Left hindlimb (tissue), 1 donor: ENCODE measurements around the gene MSH6.

Experiments used
- DNase-seq: peaks from one replicate; pipeline ENCODE4 v3.0.0-alpha.2; 2018

MSH6 gene

DNA sequence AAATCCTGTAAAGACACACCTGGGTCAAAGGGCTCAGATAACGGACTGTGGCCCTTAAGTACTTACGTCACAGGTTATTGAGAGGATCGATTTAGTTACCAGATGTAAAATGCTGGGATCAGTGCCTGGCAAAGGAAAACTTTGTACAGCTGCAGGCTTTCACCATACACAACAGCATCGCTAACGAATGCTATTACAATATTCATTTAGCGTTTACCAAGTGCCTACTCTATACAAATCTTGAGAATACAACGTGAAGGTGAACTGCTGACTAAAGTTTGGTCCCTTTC, 619 bp upstream of the MSH6 start:
- no peak for DNase-seq

- peak; percentile 90 for DNase-seq
Measured at GRCh38 chr2:47783486-47784351, 774 bp downstream of the MSH6 start.

GRCh38 chr2:47784352-47784851, 1.5 kb downstream of the MSH6 start:
- DNase-seq, result no peak

- no peak for DNase-seq
Measured at GRCh38 chr2:47785986-47786385, 3.0 kb downstream of the MSH6 start.

- no peak for DNase-seq
Measured at GRCh38 chr2:47796090-47796697, 13.2 kb downstream of the MSH6 start.

DNA sequence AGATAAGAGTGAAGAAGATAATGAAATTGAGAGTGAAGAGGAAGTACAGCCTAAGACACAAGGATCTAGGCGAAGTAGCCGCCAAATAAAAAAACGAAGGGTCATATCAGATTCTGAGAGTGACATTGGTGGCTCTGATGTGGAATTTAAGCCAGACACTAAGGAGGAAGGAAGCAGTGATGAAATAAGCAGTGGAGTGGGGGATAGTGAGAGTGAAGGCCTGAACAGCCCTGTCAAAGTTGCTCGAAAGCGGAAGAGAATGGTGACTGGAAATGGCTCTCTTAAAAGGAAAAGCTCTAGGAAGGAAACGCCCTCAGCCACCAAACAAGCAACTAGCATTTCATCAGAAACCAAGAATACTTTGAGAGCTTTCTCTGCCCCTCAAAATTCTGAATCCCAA, 15.7 kb downstream of the MSH6 start:
- DNase-seq, result no peak

DNA sequence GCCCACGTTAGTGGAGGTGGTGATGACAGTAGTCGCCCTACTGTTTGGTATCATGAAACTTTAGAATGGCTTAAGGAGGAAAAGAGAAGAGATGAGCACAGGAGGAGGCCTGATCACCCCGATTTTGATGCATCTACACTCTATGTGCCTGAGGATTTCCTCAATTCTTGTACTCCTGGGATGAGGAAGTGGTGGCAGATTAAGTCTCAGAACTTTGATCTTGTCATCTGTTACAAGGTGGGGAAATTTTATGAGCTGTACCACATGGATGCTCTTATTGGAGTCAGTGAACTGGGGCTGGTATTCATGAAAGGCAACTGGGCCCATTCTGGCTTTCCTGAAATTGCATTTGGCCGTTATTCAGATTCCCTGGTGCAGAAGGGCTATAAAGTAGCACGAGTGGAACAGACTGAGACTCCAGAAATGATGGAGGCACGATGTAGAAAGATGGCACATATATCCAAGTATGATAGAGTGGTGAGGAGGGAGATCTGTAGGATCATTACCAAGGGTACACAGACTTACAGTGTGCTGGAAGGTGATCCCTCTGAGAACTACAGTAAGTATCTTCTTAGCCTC, 16.2 kb downstream of the MSH6 start:
- DNase-seq, result no peak

DNA sequence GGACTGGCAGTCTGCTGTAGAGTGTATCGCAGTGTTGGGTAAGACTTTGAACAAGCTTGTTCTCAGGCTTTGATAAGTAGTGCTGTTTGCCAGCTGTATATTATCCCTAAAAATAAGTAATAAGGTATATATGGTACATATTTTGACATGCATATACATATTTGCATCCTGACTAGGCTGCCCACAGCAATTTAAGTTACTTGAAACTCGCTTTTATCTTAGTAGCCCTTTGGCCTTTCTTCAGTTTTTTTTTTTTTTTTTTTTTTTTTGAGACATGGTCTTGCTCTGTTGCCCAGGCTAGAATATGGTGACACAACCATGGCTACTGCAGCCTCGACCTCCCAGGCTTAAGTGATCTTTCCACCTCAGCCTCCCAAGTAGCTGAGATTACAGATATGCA, 18.2 kb downstream of the MSH6 start:
- no peak for DNase-seq

- no peak for DNase-seq
Measured at GRCh38 chr2:47803363-47803762, 20.4 kb downstream of the MSH6 start.

GRCh38 chr2:47803770-47804169, 20.8 kb downstream of the MSH6 start:
- no peak for DNase-seq

DNA sequence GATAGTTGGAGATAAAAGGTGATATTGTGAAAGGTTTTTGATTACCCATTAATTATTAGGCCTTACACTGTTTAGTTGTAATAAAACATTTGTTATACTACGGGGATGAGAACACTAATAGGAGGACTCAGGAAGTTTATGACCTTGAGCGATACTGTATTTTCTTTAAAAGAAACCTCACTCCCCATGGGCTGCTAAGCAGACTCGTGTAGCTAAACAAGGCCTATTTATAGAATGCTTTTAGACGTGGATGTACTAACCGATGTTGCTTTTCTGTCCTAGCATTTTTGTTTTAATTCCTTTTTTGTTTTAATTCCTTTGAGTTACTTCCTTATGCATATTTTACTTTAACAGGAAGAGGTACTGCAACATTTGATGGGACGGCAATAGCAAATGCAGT, 22.9 kb downstream of the MSH6 start:
- no peak for DNase-seq

DNA sequence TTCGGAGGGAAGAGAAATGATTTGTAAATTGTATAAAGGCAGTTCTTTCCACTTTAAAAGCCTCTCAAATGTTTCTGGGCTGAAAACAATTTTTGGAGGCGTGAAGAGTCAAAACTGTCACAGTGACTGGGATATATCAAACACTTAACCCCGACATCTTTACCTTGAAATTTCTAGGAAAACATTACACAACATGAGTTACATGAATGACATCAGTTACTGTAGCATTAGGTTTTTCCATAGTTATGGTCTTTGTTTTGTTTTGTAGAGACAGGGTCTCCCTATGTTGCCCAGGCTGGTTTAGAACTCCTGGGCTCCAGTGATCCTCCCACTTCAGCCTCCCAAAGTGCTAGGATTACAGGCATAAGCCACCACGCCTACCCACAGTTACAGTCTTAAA, 25.7 kb downstream of the MSH6 start:
- no peak for DNase-seq

DNA sequence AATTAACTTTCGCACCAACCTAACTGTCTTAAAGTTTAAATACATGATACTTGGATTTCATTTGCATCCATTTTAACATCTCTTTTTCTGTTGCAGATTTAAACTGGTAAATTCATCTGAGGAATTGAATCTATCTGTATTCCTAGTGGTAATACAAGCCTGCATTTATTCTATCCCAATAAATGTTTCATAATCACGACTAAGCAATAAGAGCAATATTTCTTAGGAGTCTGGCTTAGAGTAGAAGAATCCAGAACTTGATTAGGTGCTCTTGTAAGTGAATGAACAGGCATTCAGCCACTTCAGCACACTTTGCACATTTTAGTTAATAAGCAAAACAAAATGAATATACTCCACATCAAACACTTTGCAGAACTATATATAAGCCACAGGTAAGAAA, 27.0 kb downstream of the MSH6 start:
- DNase-seq, result no peak

GRCh38 chr2:47810850-47811249, 27.9 kb downstream of the MSH6 start:
- DNase-seq, result no peak

DNA sequence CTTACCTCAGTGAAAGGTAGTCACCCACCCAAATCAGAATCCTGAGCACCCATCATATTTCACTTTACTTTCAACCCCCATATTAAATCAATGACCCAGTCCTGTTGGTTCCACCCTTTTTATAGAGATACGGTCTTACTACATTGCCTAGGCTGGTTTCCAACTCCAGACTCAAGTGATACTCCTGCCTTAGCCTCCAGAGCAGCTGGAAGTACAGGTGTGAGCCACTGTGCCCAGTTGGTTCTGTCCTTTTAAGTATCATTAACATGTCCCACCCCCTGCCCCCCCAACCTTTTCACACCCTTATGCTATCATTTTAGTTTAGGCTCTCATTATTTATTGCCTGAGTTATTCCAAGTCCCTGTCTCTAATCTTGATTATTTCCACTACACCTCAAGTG, 28.7 kb downstream of the MSH6 start:
- no peak for DNase-seq

GRCh38 chr2:47815764-47816163, 32.8 kb downstream of the MSH6 start:
- DNase-seq, result no peak

DNA sequence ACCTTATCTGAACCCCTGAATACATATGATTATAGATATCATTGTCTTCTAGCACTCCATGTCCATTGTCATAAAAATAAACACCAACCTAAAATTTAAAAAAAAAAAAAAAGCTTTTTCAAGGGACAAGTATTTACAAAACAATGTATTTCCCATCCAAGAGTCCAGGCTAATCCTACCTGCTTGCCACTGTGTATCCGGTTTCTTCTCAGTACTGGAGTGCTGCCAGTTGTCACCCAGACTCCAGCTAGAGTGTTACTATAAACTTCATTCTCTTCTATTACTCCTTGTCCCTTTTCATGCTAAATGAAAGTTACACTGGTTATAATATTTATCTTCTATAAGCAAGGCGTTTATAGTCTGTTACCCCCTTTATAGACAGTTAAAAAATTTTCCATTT, 35.8 kb downstream of the MSH6 start:
- DNase-seq, result no peak

GRCh38 chr2:47819834-47820233, 36.9 kb downstream of the MSH6 start:
- no peak for DNase-seq

DNA sequence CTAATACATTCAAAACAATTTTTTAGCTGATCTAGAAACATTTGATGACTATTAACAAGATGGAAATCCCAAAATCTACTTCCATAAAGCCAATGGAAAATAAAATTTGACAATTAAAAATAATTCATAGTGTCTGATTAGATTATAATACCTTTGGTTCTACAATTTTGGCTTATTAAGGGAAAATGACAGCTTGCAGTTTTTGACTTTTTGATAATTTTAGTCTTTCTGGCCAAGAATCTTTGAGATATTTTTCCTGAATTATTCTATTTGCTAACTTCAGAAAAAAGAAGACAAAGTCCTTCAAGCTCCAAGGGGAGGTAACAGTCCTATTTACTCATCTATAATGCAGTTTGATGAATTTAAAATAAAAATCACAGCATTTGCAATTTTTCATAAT, 39.6 kb downstream of the MSH6 start:
- no peak for DNase-seq

- no peak for DNase-seq
Measured at GRCh38 chr2:47833516-47833968, 50.6 kb downstream of the MSH6 start.

- DNase-seq, result no peak
Measured at GRCh38 chr2:47838249-47838648, 55.3 kb downstream of the MSH6 start.

GRCh38 chr2:47838686-47839085, 55.7 kb downstream of the MSH6 start:
- no peak for DNase-seq

- DNase-seq, result no peak
Measured at GRCh38 chr2:47842846-47843245, 59.9 kb downstream of the MSH6 start.

GRCh38 chr2:47843407-47843806, 60.5 kb downstream of the MSH6 start:
- no peak for DNase-seq
